Sigmoid colon (tissue), 7 donors: ENCODE data around the gene NUCB2. TPM values are rescaled to one million over a fixed set of nuclear protein-coding genes. Genes with fewer than 3 reads are reported as not detected.

Experiments used
- DNase-seq: peaks from one replicate; pipeline ENCODE4 v3.0.0-alpha.2; 2019
- H3K27ac ChIP-seq, 4 donors: fragments of 200-600 bp; sonication (generic); one replicate each; pipeline ENCODE4 v1.5.1; 2016 to 2019; ENCODE audit warnings: mild to moderate bottlenecking in 1 of 4
- H3K27me3 ChIP-seq, 3 donors: fragments of 200-600 bp; sonication (generic); one replicate each; pipeline ENCODE4 v1.5.1; 2019; ENCODE audit warnings: mild to moderate bottlenecking in 1 of 3
- H3K36me3 ChIP-seq, 4 donors: fragments of 200-600 bp; sonication (generic); one replicate each; pipeline ENCODE4 v1.5.1; 2016 to 2019
- H3K4me1 ChIP-seq, 4 donors: fragments of 200-600 bp; sonication (generic); one replicate each; pipeline ENCODE4 v1.5.1; 2017 to 2019
- H3K4me3 ChIP-seq, 4 donors: fragments of 200-600 bp; sonication (generic); one replicate each; pipeline ENCODE4 v1.5.1; 2017 to 2019; ENCODE audit warnings: mild to moderate bottlenecking in 2 of 4, moderate library complexity in 1 of 4
- H3K9me3 ChIP-seq, 4 donors: fragments of 200-600 bp in 3 of 4; sonication (generic) in 3 of 4; one replicate each; pipeline versions ENCODE4 v1.5.1 to v1.6.1; 2013 to 2019
- CTCF ChIP-seq, 4 experiments: fragments of 450-650 bp in 3 of 4; fragments of 200-600 bp in 1 of 4; IDR thresholded peaks; one replicate each; pipeline ENCODE4 v1.5.1; 2016 to 2019; ENCODE audit warnings: antibody characterized with exemption in 4 of 4, mild to moderate bottlenecking in 3 of 4, moderate library complexity in 2 of 4
- EP300 ChIP-seq, 4 donors: sonication (generic); formaldehyde crosslinking; IDR thresholded peaks; one replicate each; pipeline ENCODE4 v1.6.1; 2017; ENCODE audit warnings: antibody characterized with exemption in 4 of 4
- POLR2A ChIP-seq, 2 donors: fragments of 450-650 bp; IDR thresholded peaks; one replicate each; pipeline ENCODE4 v1.6.1; 2016; ENCODE audit warnings: antibody characterized with exemption in 2 of 2, mild to moderate bottlenecking in 2 of 2, moderate library complexity in 2 of 2
- POLR2AphosphoS5 ChIP-seq, 4 donors: sonication (generic); formaldehyde crosslinking; IDR thresholded peaks; one replicate each; pipeline ENCODE4 v1.6.1; 2017; ENCODE audit warnings: antibody characterized with exemption in 4 of 4
- WGBS, 2 donors: extraction: QIAGEN DNeasy Blood & Tissue Kit; methylation state at CpG; one replicate each; pipeline ENCODE4 v1.1.7; 2013; 5-methylcytosine and 5-hydroxymethylcytosine counted together
- intact Hi-C: fragments of 100-400 bp; cut with DNase I; formaldehyde crosslinking; loops from one replicate; pipeline ENCODE4 v1.15.1; 2023
- polyA plus RNA-seq, 3 donors: library from polyadenylated mRNA; stranded (reverse); fragments of 200-250 nt; gene quantifications; one replicate each; pipeline ENCODE4 v1.2.3, GENCODE V29; 2013
- total RNA-seq, 4 donors: library from RNA; depleted of rRNA; stranded (reverse); fragments of >200 nt; gene quantifications; one replicate each; pipeline ENCODE4 v1.1.0, GENCODE V29; 2016
- donor health status: healthy with polysubstance abuse.
- donor health status: Bipolar disorder and iron deficiency.
- donor health status: healthy.

Gene NUCB2
- total and polyA plus RNA-seq, 7 donors: 19.8 to 68.3 (median 39.2) TPM

GRCh38 chr11:17252704-17253103 lies 23.8 kb upstream of the NUCB2 start:
- Histone ChIP-seq H3K27ac (no peak overlapping the region), H3K36me3 (no peaks in the 10 kb centered on the region), H3K9me3 (no peaks in the 10 kb centered on the region), H3K4me3 (no peak overlapping the region), H3K4me1 (no peaks in the 10 kb centered on the region), H3K27me3 (no peaks in the 10 kb centered on the region)
- DNase-seq: no peak
- intact Hi-C loops: no loop called here
- 67 to 82% methylated on average over 4 of the region's 4 CpGs for WGBS, 2 donors
- TF ChIP-seq EP300 (IDR thresholded peaks at IDR 0.05): no peak
- TF ChIP-seq CTCF (IDR thresholded peaks at IDR 0.05): no peak
- TF ChIP-seq POLR2AphosphoS5 (IDR thresholded peaks at IDR 0.05): no peak
- no peak for TF ChIP-seq POLR2A (IDR thresholded peaks at IDR 0.05)

GRCh38 chr11:17256512-17256911 lies 20.0 kb upstream of the NUCB2 start:
- Histone ChIP-seq H3K9me3 (no peaks in the 10 kb centered on the region), H3K4me3 (no peak overlapping the region), H3K27me3 (no peaks in the 10 kb centered on the region), H3K4me1 (no peaks in the 10 kb centered on the region), H3K36me3 (no peaks in the 10 kb centered on the region), H3K27ac (no peak overlapping the region)
- 75 to 92% methylated on average over 3 of the region's 3 CpGs for WGBS, 2 donors
- TF ChIP-seq POLR2A (IDR thresholded peaks at IDR 0.05): no peak
- TF ChIP-seq POLR2AphosphoS5 (IDR thresholded peaks at IDR 0.05): no peak
- no peak for TF ChIP-seq CTCF (IDR thresholded peaks at IDR 0.05)
- no peak for TF ChIP-seq EP300 (IDR thresholded peaks at IDR 0.05)
- no peak for DNase-seq
- intact Hi-C loops: no loop called here

GRCh38 chr11:17257196-17257595 lies 19.3 kb upstream of the NUCB2 start:
- no peak overlapping the region for H3K27ac ChIP-seq
- intact Hi-C loops: no loop called here
- 87 to 94% methylated on average over 1 of the region's 1 CpG for WGBS, 2 donors
- H3K36me3 ChIP-seq: no peaks in the 10 kb centered on the region
- no peaks in the 10 kb centered on the region for H3K9me3 ChIP-seq
- H3K27me3 ChIP-seq: no peaks in the 10 kb centered on the region
- no peaks in the 10 kb centered on the region for H3K4me1 ChIP-seq
- DNase-seq: no peak
- H3K4me3 ChIP-seq: no peak overlapping the region
- TF ChIP-seq POLR2AphosphoS5 (IDR thresholded peaks at IDR 0.05) (no peak), POLR2A (IDR thresholded peaks at IDR 0.05) (no peak), CTCF (IDR thresholded peaks at IDR 0.05) (no peak), EP300 (IDR thresholded peaks at IDR 0.05) (no peak)

GRCh38 chr11:17258670-17259069 lies 17.9 kb upstream of the NUCB2 start:
- H3K9me3 ChIP-seq: no peaks in the 10 kb centered on the region
- no peak for DNase-seq
- no peak for TF ChIP-seq POLR2A (IDR thresholded peaks at IDR 0.05)
- no peak for TF ChIP-seq POLR2AphosphoS5 (IDR thresholded peaks at IDR 0.05)
- H3K36me3 ChIP-seq: no peaks in the 10 kb centered on the region
- no peak overlapping the region for H3K27ac ChIP-seq
- intact Hi-C loops: no loop called here
- no peaks in the 10 kb centered on the region for H3K4me1 ChIP-seq
- no peaks in the 10 kb centered on the region for H3K27me3 ChIP-seq
- no peak overlapping the region for H3K4me3 ChIP-seq

GRCh38 chr11:17259519-17259918 lies 17.0 kb upstream of the NUCB2 start:
- H3K9me3 ChIP-seq: no peaks in the 10 kb centered on the region
- no peak overlapping the region for H3K4me3 ChIP-seq
- WGBS, 2 donors: 98 to 100% methylated on average over 1 of the region's 1 CpG
- no peak for TF ChIP-seq POLR2A (IDR thresholded peaks at IDR 0.05)
- TF ChIP-seq CTCF (IDR thresholded peaks at IDR 0.05): no peak
- TF ChIP-seq EP300 (IDR thresholded peaks at IDR 0.05): no peak
- no peak for TF ChIP-seq POLR2AphosphoS5 (IDR thresholded peaks at IDR 0.05)
- H3K27me3 ChIP-seq: no peaks in the 10 kb centered on the region
- H3K36me3 ChIP-seq: no peaks in the 10 kb centered on the region
- no peaks in the 10 kb centered on the region for H3K4me1 ChIP-seq
- H3K27ac ChIP-seq: no peak overlapping the region
- DNase-seq: no peak
- intact Hi-C loops: no loop called here
